ENCODE data around the gene NCAPG2. TPM values are rescaled to one million over a fixed set of nuclear protein-coding genes. Genes with fewer than 3 reads are reported as not detected.

NCAPG2 gene
- total and polyA plus RNA-seq, 2 of the 13 experiments (the other 11 are each of a cell fraction or from before 2014, with no cell fraction given): 15.1 to 30.7 TPM

DNA sequence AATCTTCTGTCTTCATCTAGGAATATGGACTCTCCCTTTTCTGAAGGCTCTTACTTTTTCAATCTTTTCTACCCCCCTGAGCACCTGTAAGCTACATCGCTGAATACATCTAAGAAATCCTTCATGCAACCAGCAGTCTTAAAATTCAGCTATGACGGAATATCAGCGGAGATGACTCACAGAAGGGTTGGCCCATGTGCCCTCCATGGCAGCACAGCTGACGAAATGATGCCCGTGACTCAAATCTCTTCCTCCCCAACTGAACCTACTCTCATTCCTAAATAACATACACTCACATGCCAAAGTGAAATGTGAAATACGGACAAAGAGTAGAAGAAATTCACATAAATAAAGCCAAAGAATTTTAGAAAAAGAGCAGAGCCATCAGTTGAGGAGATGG lies 30.3 kb upstream of the NCAPG2 start (continued):
- TF ChIP-seq, protein P1, sequence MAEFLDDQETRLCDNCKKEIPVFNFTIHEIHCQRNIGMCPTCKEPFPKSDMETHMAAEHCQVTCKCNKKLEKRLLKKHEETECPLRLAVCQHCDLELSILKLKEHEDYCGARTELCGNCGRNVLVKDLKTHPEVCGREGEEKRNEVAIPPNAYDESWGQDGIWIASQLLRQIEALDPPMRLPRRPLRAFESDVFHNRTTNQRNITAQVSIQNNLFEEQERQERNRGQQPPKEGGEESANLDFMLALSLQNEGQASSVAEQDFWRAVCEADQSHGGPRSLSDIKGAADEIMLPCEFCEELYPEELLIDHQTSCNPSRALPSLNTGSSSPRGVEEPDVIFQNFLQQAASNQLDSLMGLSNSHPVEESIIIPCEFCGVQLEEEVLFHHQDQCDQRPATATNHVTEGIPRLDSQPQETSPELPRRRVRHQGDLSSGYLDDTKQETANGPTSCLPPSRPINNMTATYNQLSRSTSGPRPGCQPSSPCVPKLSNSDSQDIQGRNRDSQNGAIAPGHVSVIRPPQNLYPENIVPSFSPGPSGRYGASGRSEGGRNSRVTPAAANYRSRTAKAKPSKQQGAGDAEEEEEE (CRISPR knock-in tag; IDR thresholded peaks at IDR 0.05; ENCODE audit: borderline replicate concordance): no peak
- TF ChIP-seq KDM6A (CRISPR knock-in tag; IDR thresholded peaks at IDR 0.05; ENCODE audit: low read depth) (no peak), POLR2AphosphoS5 (IDR thresholded peaks at IDR 0.05; ENCODE audit: low read depth, low read length) (no peak)

DNA sequence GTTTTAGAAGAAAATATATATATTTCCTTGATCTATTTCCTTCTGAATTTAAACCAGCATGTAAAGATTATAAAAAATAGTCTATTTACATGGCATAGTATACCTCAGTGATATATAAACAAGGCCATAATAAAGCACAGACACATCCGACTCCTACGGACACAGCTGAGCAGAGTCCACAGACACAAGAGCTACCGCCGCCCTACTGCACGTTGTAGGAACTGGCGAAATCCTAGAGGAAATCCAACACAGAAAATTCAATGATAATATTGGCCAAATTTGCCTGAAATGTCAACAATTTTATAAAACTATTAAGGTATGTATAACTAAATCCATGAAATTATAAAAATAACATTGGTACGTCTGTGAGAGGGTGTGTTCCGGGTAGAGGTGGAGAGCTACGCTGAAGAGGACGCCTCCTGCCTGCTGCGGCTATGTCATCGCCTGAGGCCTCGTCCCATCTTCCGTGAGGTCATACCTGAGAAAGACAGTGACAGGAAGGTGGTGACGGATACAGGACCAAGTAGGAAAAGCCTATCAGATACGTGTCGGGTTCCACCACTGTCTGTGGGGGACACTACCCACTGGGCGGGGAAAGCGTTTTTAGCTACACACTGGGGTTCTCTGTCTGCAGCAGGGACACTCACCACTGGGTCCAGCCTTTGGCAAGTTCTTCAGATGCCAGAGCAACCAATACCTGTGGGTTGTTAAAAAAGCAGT lies 29.3 kb upstream of the NCAPG2 start:
- intact Hi-C loops (cut with micrococcal nuclease; ENCODE audit: unreplicated experiment): no loop called here
- no TSS peak for BruUV-seq (replicated peaks)
- Histone ChIP-seq H3K4me2 (ENCODE audit: low read depth, low read length) (no peak overlapping the region), H3K9ac (ENCODE audit: insufficient read depth, low read depth, low read length) (no peak overlapping the region), H3K4me3 (replicated peaks in 1 of 3; ENCODE audit: insufficient read depth in 1 of 3, low read depth in 2 of 3, low read length in 3 of 3) (no peak overlapping the region), H3K4me1 (ENCODE audit: insufficient read depth, low read length) (no peaks in the 10 kb centered on the region), H3K27me3 (ENCODE audit: control insufficient read depth in 1 of 2, insufficient read depth in 2 of 2, low read length in 2 of 2) (no peaks in the 10 kb centered on the region), H3K9me3 (ENCODE audit: low read length) (no peaks in the 10 kb centered on the region), H2AFZ (ENCODE audit: low read length) (no peak overlapping the region), H3K79me2 (ENCODE audit: insufficient read depth, low read length) (no peaks in the 10 kb centered on the region), H3K36me3 (replicated peaks in 1 of 2; ENCODE audit: control insufficient read depth in 1 of 2, insufficient read depth in 2 of 2, low read length in 2 of 2) (peaks cover 6 to 33% of the 10 kb centered on the region in 2 experiments), H3K27ac (ENCODE audit: extremely low read length, insufficient read depth, low read length) (no peak overlapping the region), H4K20me1 (ENCODE audit: insufficient read depth, low read length) (no peaks in the 10 kb centered on the region)
- 96% methylated on average over 19 of the region's 19 CpGs for WGBS (ENCODE audit: low lambda C conversion rate)
- TF ChIP-seq BCL6 (CRISPR knock-in tag; IDR thresholded peaks at IDR 0.05): no peak
- POLR2A ChIA-PET: no interaction called here
- ATAC-seq (no peak), FAIRE-seq (no peak), DNase-seq (ENCODE audit: low spot score) (no peak)
- CTCF ChIA-PET (ENCODE audit: low intra/inter-chr PET ratio, low total read pairs): no interaction called here
- in situ Hi-C loops (cut with HindIII; ENCODE audit: extremely low pct_ligation_motif_present, low pct_unique_long_range_greater_than_20kb): no loop called here

DNA sequence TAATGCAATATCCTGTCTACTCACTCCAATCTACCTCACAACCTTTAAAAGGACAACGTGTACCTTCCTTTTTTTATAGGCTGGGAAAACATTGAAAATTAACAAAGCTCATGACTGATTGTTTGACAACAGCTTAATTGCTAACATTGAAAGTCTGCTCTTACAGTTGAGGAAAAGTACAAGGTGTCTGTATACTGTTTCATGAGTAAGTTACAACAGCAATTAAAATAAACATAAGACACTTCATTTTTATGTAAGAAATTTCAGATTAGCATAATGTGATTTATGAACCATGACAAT lies 28.6 kb upstream of the NCAPG2 start:
- intact Hi-C loops (cut with micrococcal nuclease; ENCODE audit: unreplicated experiment) (no loop called here), in situ Hi-C loops (cut with HindIII; ENCODE audit: extremely low pct_ligation_motif_present, low pct_unique_long_range_greater_than_20kb) (no loop called here)
- no peak overlapping the region for H3K4me2 ChIP-seq (ENCODE audit: low read depth, low read length)
- H3K4me1 ChIP-seq (ENCODE audit: insufficient read depth, low read length): no peaks in the 10 kb centered on the region
- no peaks in the 10 kb centered on the region for H3K27me3 ChIP-seq (ENCODE audit: control insufficient read depth in 1 of 2, insufficient read depth in 2 of 2, low read length in 2 of 2)
- BruUV-seq (replicated peaks): no TSS peak
- H3K36me3 ChIP-seq (replicated peaks in 1 of 2; ENCODE audit: control insufficient read depth in 1 of 2, insufficient read depth in 2 of 2, low read length in 2 of 2): peaks cover 4 to 28% of the 10 kb centered on the region in 2 experiments; a peak in 4 of 5 replicates
- no peak overlapping the region for H3K27ac ChIP-seq (ENCODE audit: extremely low read length, insufficient read depth, low read length)
- H4K20me1 ChIP-seq (ENCODE audit: insufficient read depth, low read length): no peaks in the 10 kb centered on the region
- H2AFZ ChIP-seq (ENCODE audit: low read length): no peak overlapping the region
- ChIA-PET CTCF (ENCODE audit: low intra/inter-chr PET ratio, low total read pairs) (no interaction called here), POLR2A (no interaction called here)
- FAIRE-seq (no peak), DNase-seq (ENCODE audit: low spot score) (no peak), ATAC-seq (no peak)
- 88% methylated on average over 1 of the region's 1 CpG for WGBS (ENCODE audit: low lambda C conversion rate)
- no peak overlapping the region for H3K4me3 ChIP-seq (replicated peaks in 1 of 3; ENCODE audit: insufficient read depth in 1 of 3, low read depth in 2 of 3, low read length in 3 of 3)
- no peak overlapping the region for H3K9ac ChIP-seq (ENCODE audit: insufficient read depth, low read depth, low read length)
- no peaks in the 10 kb centered on the region for H3K79me2 ChIP-seq (ENCODE audit: insufficient read depth, low read length)
- no peaks in the 10 kb centered on the region for H3K9me3 ChIP-seq (ENCODE audit: low read length)
- TF ChIP-seq REPIN1 (CRISPR knock-in tag; IDR thresholded peaks at IDR 0.05; ENCODE audit: borderline replicate concordance, low read depth): no peak
- TF ChIP-seq, protein P2, sequence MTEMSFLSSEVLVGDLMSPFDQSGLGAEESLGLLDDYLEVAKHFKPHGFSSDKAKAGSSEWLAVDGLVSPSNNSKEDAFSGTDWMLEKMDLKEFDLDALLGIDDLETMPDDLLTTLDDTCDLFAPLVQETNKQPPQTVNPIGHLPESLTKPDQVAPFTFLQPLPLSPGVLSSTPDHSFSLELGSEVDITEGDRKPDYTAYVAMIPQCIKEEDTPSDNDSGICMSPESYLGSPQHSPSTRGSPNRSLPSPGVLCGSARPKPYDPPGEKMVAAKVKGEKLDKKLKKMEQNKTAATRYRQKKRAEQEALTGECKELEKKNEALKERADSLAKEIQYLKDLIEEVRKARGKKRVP (CRISPR knock-in tag; IDR thresholded peaks at IDR 0.05): no peak
- TF ChIP-seq SAFB2 (CRISPR knock-in tag; IDR thresholded peaks at IDR 0.05; ENCODE audit: borderline replicate concordance, low read depth): no peak
- TF ChIP-seq, protein P3, sequence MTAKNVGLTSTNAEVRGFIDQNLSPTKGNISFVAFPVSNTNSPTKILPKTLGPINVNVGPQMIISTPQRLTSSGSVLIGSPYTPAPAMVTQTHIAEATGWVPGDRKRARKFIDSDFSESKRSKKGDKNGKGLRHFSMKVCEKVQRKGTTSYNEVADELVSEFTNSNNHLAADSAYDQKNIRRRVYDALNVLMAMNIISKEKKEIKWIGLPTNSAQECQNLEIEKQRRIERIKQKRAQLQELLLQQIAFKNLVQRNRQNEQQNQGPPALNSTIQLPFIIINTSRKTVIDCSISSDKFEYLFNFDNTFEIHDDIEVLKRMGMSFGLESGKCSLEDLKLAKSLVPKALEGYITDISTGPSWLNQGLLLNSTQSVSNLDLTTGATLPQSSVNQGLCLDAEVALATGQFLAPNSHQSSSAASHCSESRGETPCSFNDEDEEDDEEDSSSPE (CRISPR knock-in tag; IDR thresholded peaks at IDR 0.05): no peak
- no peak for TF ChIP-seq KAT2B (IDR thresholded peaks at IDR 0.05; ENCODE audit: borderline replicate concordance, low read depth, low read length)
- TF ChIP-seq, protein P4, sequence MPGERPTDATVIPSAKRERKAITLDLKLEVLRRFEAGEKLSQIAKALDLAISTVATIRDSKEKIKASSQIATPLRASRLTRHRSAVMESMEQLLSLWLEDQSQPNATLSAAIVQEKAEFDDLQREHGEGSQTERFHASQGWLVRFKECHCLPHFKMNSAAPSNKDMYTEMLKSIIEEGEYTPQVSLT (CRISPR knock-in tag; IDR thresholded peaks at IDR 0.05; ENCODE audit: borderline replicate concordance, low read depth): no peak

Data from HepG2 (cell line).